SU-DHL-6 (cell line): ENCODE results near the gene MCM5.

Experiments
- H2AFZ ChIP-seq: fragments of 200-600 bp; sonication (generic); 2 replicates; pipeline ENCODE4 v1.6.1; 2014; ENCODE audit warnings: low read depth, mild to moderate bottlenecking, moderate library complexity, mixed read lengths, antibody characterized with exemption, low read length; ENCODE audit not compliant: severe bottlenecking
- H3F3A ChIP-seq: fragments of 200-600 bp; shearing (Covaris generic); 2 replicates; pipeline ENCODE4 v1.6.0; 2016; ENCODE audit warnings: antibody characterized with exemption, mild to moderate bottlenecking; ENCODE audit not compliant: insufficient read depth
- H3K27ac ChIP-seq: fragments of 200-600 bp; sonication (generic); 2 replicates; pipeline ENCODE4 v1.5.1; 2016; ENCODE audit warnings: low read depth, mild to moderate bottlenecking, low read length, moderate library complexity, mixed read lengths
- H3K27me3 ChIP-seq: fragments of 200-600 bp; sonication (generic), shearing (Covaris generic); 2 replicates; pipeline ENCODE4 v1.6.0; 2014; ENCODE audit warnings: mild to moderate bottlenecking, low read length
- H3K36me3 ChIP-seq: fragments of 200-600 bp; sonication (generic); 2 replicates; pipeline ENCODE4 v1.6.1; 2014; ENCODE audit warnings: mild to moderate bottlenecking, low read length, mixed read lengths
- H3K4me2 ChIP-seq: fragments of 300-600, 200-600 bp; shearing (Covaris generic), sonication (generic); 2 replicates; pipeline ENCODE4 v1.6.0; 2014; ENCODE audit warnings: low read length, low read depth, mild to moderate bottlenecking; ENCODE audit not compliant: poor library complexity, severe bottlenecking
- H3K4me3 ChIP-seq: fragments of 200-600 bp; sonication (generic); 2 replicates; pipeline ENCODE4 v1.5.1; 2014; ENCODE audit warnings: antibody characterized with exemption, low read length, mild to moderate bottlenecking, mixed read lengths; ENCODE audit not compliant: insufficient read depth, poor library complexity, severe bottlenecking
- H3K79me2 ChIP-seq: fragments of 200-600 bp; sonication (generic); 2 replicates; pipeline ENCODE4 v1.6.1; 2014; ENCODE audit warnings: mild to moderate bottlenecking, low read length, moderate library complexity; ENCODE audit not compliant: insufficient read depth
- H3K9ac ChIP-seq: fragments of 200-600 bp; sonication (generic); 2 replicates; pipeline ENCODE4 v1.7.0; 2014; ENCODE audit warnings: mild to moderate bottlenecking, low read length
- H3K9me2 ChIP-seq: fragments of 200-600 bp; sonication (generic); replicated peaks from 2 replicates; pipeline ENCODE4 v1.6.1; 2014; ENCODE audit warnings: low read length; ENCODE audit not compliant: insufficient read depth
- H3K9me3 ChIP-seq: fragments of 200-600 bp; sonication (generic); 2 replicates; pipeline ENCODE4 v1.6.1; 2014; ENCODE audit warnings: low read length, mixed read lengths; ENCODE audit not compliant: insufficient read depth
- H4K20me1 ChIP-seq: fragments of 200-600 bp; sonication (generic); 2 replicates; pipeline ENCODE4 v1.6.1; 2014; ENCODE audit warnings: low read depth, mild to moderate bottlenecking, antibody characterized with exemption, low read length, moderate library complexity, mixed read lengths
- EZH2phosphoT487 ChIP-seq: fragments of 200-600 bp; sonication (generic), shearing (Covaris generic); conservative IDR thresholded peaks from 2 replicates; pipeline ENCODE4 v1.6.1; 2018; ENCODE audit warnings: mild to moderate bottlenecking, antibody characterized with exemption, low read length, moderate library complexity, mixed read lengths
- TF ChIP-seq, protein P1 (sequence below): fragments of 200-600 bp; sonication (generic); IDR thresholded peaks from one replicate; pipeline ENCODE4 v1.5.1; 2017; ENCODE audit warnings: antibody characterized with exemption, mild to moderate bottlenecking, low read length, moderate library complexity; ENCODE audit not compliant: insufficient read depth, poor library complexity, severe bottlenecking

The MCM5 gene

DNA sequence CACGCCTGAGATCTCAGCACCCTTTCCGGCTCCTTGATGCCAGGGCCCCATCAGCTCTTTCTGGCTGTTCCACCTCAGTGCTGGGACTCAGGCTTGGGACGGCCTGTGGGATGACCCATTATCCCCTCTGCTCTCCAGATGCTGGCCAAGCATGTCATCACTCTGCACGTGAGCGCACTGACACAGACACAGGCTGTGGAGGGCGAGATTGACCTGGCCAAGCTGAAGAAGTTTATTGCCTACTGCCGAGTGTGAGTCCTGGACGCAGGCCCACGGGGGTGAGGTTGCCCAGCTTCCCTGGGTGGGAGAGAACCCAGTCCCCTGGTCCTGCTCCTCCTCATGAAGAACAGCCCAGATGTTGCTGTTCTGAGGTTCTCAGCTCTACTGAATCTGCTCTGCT is 17.7 kb downstream of the MCM5 start:
- no peak overlapping the region for H3K4me2 ChIP-seq
- H3K27ac ChIP-seq = no peak overlapping the region
- H3K79me2 ChIP-seq = no peaks in the 10 kb centered on the region
- H3F3A ChIP-seq = no peaks in the 10 kb centered on the region
- H3K4me3 ChIP-seq = no peak overlapping the region
- no peaks in the 10 kb centered on the region for H3K9me3 ChIP-seq
- no peak for TF ChIP-seq EZH2phosphoT487
- TF ChIP-seq, protein P1, sequence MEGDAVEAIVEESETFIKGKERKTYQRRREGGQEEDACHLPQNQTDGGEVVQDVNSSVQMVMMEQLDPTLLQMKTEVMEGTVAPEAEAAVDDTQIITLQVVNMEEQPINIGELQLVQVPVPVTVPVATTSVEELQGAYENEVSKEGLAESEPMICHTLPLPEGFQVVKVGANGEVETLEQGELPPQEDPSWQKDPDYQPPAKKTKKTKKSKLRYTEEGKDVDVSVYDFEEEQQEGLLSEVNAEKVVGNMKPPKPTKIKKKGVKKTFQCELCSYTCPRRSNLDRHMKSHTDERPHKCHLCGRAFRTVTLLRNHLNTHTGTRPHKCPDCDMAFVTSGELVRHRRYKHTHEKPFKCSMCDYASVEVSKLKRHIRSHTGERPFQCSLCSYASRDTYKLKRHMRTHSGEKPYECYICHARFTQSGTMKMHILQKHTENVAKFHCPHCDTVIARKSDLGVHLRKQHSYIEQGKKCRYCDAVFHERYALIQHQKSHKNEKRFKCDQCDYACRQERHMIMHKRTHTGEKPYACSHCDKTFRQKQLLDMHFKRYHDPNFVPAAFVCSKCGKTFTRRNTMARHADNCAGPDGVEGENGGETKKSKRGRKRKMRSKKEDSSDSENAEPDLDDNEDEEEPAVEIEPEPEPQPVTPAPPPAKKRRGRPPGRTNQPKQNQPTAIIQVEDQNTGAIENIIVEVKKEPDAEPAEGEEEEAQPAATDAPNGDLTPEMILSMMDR = no peak
- H3K27me3 ChIP-seq = no peaks in the 10 kb centered on the region
- no peak overlapping the region for H2AFZ ChIP-seq
- no peaks in the 10 kb centered on the region for H4K20me1 ChIP-seq
- no peaks in the 10 kb centered on the region for H3K9me2 ChIP-seq
- no peak overlapping the region for H3K9ac ChIP-seq
- no peaks in the 10 kb centered on the region; the same call in 1 of the 2 replicates for H3K36me3 ChIP-seq

DNA sequence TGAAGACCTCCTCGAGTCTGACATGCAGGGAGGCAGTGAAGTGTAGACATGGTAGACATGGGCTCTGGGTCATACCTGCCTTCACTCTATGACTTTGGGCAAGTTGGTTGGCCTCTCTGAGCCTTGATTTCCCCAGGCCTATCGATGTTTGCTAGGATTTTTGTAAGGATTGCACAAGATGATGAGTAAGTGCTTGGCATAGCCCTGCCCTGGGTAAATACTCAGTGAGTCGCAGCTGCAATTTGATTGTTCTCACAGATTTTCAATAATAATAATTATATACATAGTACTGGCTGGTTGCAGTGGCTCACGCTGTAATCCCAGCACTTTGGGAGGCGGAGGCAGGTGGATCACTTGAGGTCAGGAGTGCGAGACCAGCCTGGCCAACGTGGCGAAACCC is 18.1 kb downstream of the MCM5 start:
- Histone ChIP-seq H3K9me3 (no peaks in the 10 kb centered on the region), H3K36me3 (no peaks in the 10 kb centered on the region; the same call in 1 of the 2 replicates), H3K79me2 (no peaks in the 10 kb centered on the region), H3K4me3 (no peak overlapping the region), H3K4me2 (no peak overlapping the region), H2AFZ (no peak overlapping the region), H3K9me2 (no peaks in the 10 kb centered on the region), H3K27me3 (no peaks in the 10 kb centered on the region), H3K27ac (no peak overlapping the region), H3K9ac (no peak overlapping the region), H4K20me1 (no peaks in the 10 kb centered on the region), H3F3A (no peaks in the 10 kb centered on the region)
- TF ChIP-seq EZH2phosphoT487 = no peak
- TF ChIP-seq, protein P1 = no peak

DNA sequence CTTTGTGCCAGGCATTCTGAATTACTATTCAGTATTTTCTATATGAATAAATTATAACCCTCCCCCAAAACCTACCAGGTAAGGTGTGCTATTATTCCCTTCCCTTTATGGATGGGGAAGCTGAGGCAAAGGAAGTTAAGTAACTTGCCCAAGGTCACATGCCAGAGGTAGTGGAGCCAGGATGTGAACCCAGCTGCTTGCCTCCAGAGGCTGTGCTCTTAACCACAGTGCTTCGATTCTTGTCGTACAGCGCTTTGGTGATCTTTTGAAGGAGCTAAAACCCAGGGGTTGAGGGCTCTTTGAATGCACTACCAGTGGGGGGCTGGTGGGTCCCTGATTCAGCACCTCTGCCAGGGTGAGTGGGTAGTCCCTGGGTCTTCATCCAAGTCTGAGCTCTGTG is 18.8 kb downstream of the MCM5 start:
- Histone ChIP-seq H3K4me3 (no peak overlapping the region), H4K20me1 (no peaks in the 10 kb centered on the region), H3K36me3 (no peaks in the 10 kb centered on the region; the same call in 1 of the 2 replicates), H3K27ac (no peak overlapping the region), H2AFZ (no peak overlapping the region), H3K4me2 (no peak overlapping the region), H3K79me2 (no peaks in the 10 kb centered on the region), H3K9me3 (no peaks in the 10 kb centered on the region), H3F3A (no peaks in the 10 kb centered on the region), H3K9ac (no peak overlapping the region), H3K27me3 (no peaks in the 10 kb centered on the region), H3K9me2 (no peaks in the 10 kb centered on the region)
- no peak for TF ChIP-seq EZH2phosphoT487

DNA sequence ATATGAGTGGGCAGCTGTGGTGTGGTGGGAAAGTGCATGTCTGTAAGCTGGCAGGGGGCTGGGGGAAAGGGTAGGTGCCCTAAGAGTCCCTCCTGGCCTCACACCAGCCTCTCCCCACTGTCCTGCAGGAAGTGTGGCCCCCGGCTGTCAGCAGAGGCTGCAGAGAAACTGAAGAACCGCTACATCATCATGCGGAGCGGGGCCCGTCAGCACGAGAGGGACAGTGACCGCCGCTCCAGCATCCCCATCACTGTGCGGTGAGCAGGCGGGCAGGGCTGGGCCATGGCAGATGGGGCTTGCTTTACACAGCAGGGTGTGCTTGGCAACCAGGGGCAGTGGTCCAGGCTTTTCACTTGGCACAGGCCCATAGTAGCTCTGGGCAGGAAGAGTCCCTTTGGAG is 19.8 kb downstream of the MCM5 start:
- no peaks in the 10 kb centered on the region for H3K9me2 ChIP-seq
- no peaks in the 10 kb centered on the region for H3F3A ChIP-seq
- no peak overlapping the region for H3K4me2 ChIP-seq
- no peak overlapping the region for H3K27ac ChIP-seq
- H3K79me2 ChIP-seq = no peaks in the 10 kb centered on the region
- H3K9me3 ChIP-seq = no peaks in the 10 kb centered on the region
- no peaks in the 10 kb centered on the region; the same call in 1 of the 2 replicates for H3K36me3 ChIP-seq
- no peaks in the 10 kb centered on the region for H4K20me1 ChIP-seq
- H2AFZ ChIP-seq = no peak overlapping the region
- TF ChIP-seq, protein P1 = no peak
- TF ChIP-seq EZH2phosphoT487 = no peak
- no peak overlapping the region for H3K9ac ChIP-seq
- no peaks in the 10 kb centered on the region for H3K27me3 ChIP-seq
- no peak overlapping the region for H3K4me3 ChIP-seq
